CD1c-positive myeloid dendritic cell (primary cell): Measurements from ENCODE around the gene SHE.
A peak's percentile ranks its signal among the peaks of the same experiment; 100 is the strongest.
"Not testable (repeated sequence)": the region's sequence is repeated elsewhere in the genome, so short reads cannot be mapped to it uniquely, and the experiment has no call there.

Experiments
- DNase-seq: peaks from one replicate; pipeline ENCODE4 v3.0.0-alpha.2; 2016; ENCODE audit errors: extremely low spot score

SHE gene

DNA sequence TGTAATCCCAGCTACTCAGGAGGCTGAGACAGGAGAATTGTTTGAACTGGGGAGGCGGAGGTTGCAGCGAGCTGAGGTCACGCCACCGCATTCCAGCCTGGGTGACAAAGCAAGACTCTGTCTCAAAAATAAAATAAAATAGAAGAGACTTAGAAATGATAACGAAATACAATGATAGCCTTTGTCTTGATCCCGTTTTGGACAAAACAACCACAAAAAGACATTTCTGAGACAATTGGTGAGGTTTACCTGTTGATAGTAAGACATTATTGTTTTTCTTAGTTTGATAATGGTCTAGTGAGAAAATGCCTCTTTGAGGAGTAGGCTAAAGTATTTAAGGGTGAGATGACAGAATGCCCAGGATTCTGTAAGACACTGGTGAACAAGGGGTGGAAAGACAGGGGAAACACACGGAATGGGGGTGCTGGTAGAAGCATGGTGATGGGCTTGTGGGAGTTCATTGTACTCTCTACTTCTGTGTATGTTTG, 11.9 kb upstream of the SHE start:
- DNase-seq = no peak

DNA sequence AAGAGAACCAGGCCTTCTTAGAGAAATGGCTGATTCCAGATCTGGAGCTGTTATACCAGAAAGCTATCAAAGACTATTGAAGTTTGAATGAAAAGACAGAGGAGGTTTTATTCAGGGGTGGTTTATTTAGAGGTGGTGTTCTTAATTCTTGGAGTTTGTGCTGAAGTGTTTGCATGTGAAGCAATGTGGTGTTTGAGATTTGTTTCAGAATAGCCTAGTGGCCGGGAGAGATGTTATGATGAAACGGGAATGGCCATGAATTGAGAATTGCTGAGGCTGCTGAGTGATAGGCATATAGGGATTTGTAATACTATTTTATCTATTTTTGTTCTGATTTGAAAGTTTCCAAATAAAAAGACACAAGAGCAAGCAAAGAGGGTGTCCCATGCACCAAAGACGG, 10.5 kb upstream of the SHE start:
- DNase-seq = no peak

DNA sequence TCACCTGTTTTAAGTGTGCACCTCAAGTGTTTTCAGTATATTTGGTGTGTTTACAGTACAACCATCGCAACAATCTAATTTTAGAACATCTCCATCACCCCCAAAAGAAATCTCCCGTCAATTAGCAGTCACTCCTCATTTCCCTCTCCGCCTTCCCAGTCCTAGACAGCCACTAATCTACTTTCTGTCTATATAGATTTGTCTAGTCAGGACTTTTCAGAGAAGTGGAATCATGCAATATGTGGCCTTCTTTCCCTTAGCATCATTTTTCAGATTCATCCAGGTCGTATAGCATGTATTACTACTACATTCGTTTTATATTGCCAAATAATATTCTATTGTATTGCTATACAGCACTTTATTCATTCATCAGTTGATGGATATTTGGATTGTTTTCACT, 1.7 kb upstream of the SHE start:
- no peak for DNase-seq

DNA sequence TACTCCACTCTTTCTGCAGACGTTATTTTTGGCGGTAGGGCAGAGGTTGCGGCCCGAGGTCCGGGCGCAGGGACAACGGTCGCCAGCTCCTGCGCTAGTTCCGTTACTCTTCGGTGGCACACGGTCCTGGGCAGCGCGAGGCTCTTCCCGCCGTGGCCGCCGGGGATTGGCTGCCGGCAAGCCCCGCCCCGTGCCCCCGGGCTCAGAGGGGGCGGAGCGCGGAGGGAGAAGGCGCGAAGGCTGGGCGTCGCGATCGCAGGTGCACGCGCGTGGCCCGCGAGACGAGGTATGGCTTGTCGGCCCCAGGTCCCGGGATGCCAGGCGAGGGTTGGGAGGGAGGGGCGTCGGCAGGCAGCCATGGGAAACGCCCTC, 518 bp upstream of the SHE start:
- no peak for DNase-seq

DNA sequence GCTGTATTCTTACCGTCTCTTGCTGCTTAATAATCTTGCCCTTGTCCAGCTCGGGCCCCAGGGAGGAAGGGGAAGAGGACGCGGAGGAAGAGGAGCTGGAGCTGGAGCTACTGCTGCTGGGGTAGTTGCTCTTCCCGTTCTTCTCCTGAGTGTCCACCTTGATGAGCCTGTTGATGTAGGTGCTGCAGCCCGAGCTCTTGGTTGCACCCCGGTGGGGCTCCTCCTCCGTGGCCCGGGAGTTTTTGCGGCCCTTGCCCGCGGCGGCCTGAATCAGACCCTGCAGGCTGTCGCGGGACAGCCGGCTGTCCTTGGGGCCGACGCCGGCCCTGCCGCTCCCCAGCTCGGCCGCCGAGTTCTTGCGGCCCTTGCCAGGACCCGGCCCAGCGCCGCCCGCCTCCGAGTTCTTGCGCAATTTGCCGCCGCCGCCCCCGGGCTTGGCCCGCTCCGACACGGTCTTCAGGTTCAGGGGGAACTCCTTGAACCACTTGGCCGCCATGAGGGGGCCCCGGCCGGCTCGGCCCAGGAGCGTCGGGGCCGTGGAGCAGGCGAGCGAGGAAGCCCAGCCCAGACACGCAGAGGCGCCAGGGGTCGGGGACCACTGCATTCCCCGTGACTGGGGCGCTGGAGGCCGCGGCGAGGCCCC, 668 bp downstream of the SHE start:
- peak; percentile 47 for DNase-seq

DNA sequence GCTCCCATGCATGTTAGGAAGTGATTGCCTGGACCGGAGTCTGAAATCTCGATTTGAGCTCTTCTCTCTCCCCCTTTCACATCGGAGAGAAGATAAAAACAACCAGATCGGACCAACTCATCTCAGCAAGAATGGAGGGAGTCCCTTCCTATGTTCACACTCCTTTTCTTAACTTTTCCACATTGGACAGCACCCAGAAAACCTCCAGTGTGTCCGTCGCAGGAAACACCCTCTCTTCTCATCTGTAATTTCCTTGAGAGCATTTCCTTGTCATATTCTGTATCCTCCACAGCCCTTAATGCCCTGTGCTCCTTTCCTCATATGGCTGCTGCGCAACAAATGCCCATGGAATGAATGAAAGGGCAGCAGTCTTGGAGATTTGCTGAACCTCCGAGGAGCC, 1.7 kb downstream of the SHE start:
- DNase-seq = no peak

DNA sequence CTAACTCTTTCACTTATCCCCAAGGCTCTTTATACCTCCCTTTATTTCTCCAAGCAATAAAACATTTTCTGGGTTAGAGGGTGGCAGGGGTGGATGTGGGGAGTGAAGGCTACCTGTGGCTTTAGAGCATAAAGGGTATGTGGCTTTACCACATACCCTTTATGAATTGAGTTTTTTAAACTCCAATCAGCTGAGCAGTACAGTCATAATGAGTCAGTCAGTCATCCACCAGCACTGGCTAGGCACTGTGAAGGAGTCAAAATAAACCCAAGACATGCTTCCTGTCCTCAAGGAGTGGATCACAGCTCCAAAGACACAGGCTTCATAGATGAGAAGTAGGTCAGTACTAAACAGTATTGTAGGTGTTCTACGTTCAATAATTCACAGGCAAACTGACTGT, 2.8 kb downstream of the SHE start:
- DNase-seq = no peak

DNA sequence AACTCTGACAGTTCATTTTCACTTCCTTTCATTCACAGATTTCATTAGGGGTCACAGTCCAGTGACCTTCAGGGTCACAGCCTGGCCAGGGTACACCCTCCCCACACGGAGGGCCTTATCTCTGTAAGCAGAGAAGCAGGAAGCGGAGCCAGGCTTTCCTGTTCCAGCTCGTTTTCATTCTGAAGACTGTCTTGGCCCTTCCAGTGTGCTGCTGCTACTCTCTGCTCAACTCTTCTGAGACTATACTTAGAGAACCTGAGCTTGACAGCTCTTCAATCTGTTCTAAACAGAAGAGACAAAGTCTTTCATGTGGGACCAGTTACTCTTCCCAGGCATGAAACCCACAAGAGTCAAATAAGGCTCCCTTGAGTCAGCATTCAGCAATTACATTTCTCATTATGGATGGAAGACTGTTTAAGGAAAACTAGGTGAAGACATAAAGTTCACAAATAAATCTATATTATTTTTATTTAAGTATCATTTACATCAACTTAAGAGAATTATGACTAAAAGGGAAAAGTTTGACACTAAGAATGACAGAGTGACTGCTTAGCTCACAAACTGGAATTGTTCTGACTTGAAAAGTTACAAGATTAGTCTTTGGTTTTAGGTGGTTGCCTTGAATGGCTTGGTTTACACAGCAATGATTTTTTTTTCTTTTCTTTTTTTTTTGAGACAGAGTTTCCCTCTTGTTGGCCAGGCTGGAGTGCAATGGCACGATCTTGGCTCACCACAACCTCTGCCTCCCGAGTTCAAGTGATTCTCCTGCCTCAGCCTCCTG, 5.0 kb downstream of the SHE start:
- DNase-seq = peak; percentile 17

DNA sequence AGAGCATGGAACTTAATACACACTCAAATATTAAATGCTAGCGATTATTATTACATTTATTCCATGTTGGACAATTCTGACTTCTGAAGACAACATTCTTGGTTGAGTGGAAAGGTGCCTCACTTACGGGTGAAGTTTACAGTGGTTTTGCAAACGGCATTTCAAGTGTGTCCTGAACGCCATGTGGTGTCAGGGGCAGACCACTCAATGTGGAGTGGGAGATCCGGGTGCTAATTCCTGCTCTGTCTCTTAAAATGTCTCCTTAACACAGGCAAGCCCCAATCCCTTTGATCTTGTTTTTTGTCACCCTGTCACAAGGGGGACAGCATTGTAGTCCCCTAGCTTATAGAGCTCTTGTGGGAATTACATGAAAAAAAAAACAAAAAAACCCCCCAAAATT, 5.8 kb downstream of the SHE start:
- no peak for DNase-seq

DNA sequence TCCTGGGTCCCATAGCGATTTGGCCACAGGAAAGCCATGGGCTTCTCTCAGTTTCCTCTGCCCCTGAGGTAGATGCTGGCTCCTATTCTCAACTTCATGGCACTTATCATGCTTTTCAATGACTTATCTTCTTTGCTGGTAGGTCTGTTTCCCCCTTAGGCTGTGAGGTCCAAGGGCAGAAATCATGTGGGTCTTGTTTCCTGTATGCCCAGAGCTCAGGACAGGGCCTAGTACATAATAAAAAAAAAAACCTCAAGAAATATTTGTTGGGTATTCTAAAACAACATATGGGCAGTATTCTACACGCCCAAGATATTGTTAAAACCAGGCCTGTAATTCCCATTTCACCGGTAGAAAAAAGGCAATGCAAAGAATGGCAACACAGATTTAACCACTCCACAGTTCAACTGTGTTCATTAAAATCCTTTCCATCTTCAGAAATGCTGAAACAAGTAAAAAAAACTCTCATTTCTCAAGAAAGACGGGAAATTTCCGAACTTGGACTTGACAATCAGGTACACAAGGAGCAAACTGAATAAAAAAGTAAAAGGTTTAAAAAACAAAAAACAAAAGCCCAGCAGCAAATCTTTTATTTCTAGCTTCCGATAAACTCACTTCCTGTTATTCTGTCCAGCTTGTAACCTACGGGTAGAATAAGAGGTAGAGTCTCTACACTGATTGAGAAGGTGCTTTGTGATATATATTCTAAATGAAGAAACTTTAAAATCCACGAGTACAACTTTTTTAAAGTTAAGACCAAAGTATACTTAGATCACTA, 6.5 kb downstream of the SHE start:
- no peak for DNase-seq

DNA sequence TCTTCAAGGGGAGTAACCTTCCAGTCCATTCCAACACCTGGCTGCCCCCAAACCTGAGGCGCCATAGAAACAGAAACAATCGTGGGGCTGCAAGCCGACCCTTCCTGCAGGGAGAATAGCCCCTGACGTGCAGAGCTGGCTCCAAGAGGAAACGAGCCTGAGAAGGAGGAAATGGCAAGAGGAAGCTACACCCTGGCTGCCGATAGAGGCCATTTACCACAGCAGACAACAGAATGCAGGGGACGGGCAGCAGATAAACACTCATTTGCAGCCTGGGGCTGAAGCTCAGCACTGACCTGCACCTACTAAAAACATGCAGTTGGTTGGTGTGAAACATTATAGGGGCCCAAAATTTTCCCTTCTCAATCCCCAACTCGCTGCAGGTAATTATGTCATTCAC, 8.9 kb downstream of the SHE start:
- peak; percentile 77 for DNase-seq

DNA sequence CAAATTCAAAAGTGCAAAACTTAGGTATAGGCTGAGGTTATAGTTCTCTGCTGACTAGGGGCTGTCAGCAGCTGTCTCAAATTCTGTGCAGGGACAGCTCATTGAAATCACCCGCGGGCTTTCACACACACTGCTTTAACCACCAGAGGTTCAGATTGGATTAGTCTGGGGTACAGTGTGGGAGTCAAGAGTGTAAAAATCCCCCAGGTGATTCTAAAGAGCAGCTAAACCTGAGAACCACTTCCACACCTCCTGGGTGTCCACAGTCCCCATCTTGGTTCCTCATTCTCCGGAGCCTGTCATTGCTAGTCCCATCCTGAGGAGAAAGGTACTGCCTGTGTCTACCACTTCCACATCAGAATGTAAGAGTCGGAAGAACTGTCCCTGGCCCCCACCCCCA, 10.1 kb downstream of the SHE start:
- DNase-seq = peak; percentile 32

DNA sequence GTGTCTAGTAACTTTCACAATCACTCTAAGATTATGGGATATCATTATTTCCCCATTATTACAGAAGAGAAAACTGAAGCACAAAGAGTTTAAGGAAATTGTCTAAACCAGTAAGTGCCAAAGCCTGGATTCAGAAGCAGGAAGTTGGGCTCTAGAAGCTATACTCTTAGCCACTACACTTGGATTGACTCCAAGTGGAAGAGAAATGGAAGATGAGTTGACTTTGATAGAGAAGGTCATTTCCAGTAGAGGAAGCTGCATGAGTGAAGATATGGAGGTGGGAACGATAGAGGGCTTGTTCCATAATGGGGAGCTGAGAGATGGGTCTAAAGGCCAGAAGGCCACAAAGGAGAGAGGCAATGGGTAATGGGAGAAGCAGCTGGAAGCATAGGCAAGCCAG, 11.9 kb downstream of the SHE start:
- peak; percentile 72 for DNase-seq

DNA sequence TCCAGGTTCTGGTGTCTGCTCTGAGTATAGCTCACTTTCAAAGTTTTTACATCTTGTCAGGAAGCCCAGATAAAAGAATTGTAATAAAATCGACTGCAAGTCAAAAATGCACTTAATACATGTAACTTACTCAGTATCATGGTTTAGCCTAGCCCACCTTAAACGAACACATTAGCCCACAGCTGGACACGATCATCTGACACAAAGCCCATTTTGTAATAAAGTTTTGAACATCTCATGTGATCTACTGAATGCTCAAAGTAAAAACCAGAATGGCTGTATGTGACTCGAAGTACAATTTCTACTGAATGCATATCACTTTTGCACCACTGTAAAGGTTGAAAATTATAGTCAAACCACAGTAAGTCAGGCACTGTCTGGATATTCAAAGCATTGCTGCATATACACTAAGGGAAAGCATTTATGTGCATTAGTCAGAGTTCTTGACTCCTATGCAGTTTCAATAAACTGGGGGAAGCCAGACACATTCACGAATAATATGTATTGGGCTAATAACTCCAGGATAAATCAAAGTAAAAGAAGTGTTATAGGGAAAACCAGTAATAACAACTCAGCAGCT, 12.4 kb downstream of the SHE start:
- DNase-seq = no peak

DNA sequence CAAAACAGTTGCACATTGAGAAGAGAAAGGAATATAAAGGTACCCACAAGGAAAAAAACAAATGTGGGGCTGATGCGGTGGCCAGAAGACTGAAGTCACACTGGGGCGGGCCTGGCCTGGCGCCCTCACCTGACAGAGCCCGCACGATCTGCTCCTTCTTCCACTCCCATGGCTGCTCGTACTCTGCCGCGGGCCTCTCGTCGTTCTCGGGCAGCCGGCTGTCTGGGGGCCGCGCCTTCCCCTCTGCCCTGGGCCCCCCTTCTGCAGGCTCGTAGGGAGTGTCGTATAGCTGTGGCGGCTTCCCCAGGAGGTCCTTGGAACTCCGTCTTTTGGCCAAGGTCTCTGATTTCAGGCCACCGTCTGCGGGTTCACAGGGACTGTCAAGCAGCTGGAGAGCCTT, 13.3 kb downstream of the SHE start:
- DNase-seq = no peak

DNA sequence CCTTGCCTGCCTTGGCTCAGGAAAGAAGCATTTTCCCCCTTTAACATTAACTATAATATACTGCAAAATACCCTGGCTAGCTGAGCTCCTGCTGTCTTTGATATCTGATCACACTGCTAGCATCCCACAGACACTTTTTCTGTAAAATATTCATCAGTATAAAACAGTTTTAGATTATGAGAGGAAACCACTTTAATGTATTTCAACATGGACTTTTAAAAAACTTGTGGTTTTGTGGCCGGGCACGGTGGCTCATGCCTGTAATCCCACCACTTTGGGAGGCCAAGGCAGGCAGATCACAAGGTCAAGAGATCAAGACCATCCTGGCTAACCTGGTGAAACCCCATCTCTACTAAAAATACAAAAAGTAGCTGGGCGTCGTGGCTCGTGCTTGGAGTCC, 15.5 kb downstream of the SHE start:
- not testable (repeated sequence) for DNase-seq

DNA sequence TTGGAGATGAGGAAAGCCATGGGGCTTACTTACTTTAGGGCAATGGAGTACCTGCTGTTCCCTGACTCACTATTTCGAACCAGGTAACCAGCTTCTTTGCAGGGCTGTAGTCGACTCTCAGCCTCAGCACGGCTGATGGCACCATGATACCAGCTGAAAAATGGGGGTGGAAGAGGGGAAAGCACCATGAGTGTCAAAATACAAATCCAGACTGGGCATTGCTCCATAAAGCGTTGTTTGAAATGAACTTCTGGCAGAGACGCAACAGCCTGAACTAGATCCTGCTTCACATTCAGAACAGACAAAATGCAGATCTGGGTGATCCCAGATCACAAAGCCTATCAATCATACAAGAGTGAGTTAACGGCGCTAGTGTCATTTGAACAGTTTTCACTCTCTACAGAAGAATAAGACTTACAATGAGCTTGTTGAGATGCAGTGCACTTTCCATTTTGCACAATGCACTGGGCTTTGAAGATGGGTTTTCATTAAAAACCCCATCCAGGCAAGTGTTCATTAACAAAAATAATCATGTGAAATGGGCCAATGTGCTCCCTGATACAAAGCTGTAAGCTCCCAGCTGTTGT, 16.2 kb downstream of the SHE start:
- DNase-seq = no peak

DNA sequence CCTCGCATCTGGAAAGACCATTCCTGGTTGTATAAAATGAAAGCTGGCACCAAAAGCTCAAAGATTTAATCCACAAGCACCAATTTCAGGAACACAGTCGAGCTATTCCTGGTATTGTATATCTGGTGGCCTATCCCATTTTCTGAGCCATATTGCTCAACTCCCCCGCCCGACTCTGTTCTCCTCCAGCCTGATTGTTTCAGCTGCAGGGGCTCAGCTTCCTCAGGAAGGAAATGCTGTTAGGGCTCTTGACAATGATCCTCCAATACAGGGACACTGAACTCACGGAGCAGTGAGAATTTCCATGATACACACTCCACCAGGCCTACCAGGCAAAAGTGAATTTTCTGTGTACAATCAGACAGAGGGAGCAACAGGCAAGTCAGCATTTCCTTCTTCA, 17.1 kb downstream of the SHE start:
- no peak for DNase-seq

DNA sequence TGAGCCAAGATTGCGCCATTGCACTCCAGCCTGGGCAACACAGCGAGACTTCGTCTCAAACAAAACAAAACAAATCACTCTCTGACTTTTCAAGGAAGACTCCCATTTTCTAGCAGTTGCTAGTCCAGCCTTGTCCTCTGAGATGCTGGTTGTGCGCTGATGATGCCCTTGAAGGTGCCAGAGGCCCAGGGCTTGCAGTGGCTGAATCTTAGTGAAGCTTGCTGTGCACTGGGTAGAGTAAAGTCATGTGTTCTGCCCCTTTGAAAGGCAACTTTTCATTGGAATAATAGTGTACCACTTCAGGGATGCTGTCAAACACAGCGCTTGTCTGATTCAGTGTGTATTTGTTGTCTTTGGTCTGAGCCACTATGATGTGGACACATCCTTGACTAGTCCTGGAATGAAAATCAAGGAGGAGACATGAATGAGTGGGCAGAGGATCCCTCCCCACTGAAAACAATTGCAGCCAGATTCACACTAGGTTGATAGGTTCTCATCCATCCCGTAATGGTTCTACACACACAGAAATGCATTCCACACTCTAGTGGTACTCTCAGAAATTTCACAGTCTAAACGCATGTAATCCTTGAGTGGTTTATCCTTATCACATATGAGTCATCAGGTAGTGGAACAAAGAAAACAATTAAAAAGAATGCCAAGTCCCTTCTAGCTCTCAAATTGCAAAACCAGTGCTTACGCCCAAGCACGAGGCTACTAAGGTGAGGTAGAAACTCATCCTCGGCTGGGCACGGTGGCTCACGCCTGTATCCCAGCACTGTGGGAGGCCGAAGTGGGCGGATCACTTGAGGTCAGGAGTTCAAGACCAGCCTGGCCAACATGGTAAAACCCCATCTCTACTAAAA, 18.0 kb downstream of the SHE start:
- DNase-seq = no peak

DNA sequence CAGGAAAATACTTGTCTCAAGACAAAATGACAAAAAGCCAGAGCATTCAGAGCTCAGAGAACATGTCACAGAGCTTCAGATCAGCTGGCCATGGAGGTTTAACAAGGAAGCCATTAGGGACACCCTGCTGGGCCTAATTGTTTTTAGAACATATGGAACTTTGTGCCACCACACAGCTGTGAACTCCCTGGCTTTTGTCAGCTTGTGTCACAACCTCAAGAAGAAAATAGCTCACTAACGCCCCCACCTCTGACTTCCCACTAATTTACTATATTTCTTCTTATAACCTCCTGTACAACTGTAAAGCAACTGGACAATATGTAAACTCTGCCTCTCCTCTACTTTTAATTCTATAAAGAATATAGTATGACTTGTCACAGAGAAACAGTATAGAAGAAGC, 21.2 kb downstream of the SHE start:
- DNase-seq = no peak

DNA sequence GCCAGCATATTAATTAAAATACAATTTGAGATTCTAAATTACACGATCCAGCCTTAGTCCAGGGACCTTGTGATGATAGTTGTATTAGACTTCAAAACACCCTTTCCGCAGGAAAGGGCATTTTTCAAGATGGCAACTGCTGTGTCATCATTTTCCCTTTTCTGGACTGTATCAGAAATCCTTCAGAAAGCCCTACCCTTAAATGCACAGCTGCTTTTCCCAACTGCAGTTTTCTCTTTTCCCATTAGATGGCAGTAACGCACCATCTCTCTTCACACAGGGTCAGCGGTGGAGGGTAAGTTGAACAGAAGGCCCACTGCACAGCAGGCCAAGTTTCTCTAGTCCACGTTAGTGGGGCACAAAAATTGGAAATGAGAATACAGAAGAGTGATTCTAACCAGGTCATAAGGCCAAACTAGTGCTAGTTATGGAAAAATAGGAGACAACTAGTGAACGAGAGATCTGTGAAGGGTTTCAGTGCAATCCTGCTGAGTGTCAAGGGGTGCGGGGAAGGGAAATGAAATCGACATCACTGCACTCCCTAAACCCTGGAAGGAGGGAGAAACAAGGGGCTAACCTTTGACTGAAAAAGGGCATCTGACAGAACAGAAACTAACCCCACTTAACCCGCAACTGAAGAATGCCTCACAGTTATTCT, 22.3 kb downstream of the SHE start:
- peak; percentile 89 for DNase-seq
